B cell (primary cell): ENCODE data around the gene NEK8. TPM values are rescaled to one million over a fixed set of nuclear protein-coding genes. Genes with fewer than 3 reads are reported as not detected.

Experiments used
- ATAC-seq: fragments of 200-7000 bp; cut with Tn5 transposase; one replicate; pipeline ENCODE4 v1.10.0; 2021; ENCODE audit warnings: low read depth, mild to moderate bottlenecking, moderate number of reproducible peaks, moderate library complexity
- CTCF ChIA-PET: fragments of 350-600 bp; sonication (Branson Sonifier 250); formaldehyde crosslinking; loops from one replicate; lab custom pipeline; 2021; ENCODE audit warnings: antibody characterized with exemption, inconsistent platforms; lab: Charles Lee
- POLR2A ChIA-PET: fragments of 350-600 bp; sonication (Branson Sonifier 250); formaldehyde crosslinking; loops from one replicate; lab custom pipeline; 2021; ENCODE audit warnings: antibody characterized with exemption; lab: Charles Lee
- DNase-seq: peaks from one replicate; pipeline ENCODE4 v3.0.0; 2013
- H2AFZ ChIP-seq: 2 replicates; pipeline ENCODE4 v1.6.1; 2012; ENCODE audit warnings: mild to moderate bottlenecking, low read depth, low read length; ENCODE audit not compliant: insufficient read depth, poor library complexity, severe bottlenecking
- H3K27ac ChIP-seq, 2 donors: 1 replicate in 1 of 2; 2 replicates in 1 of 2; pipeline ENCODE4 v1.5.1; 2012 to 2013; ENCODE audit warnings: low read length in 2 of 2, mild to moderate bottlenecking in 2 of 2, moderate library complexity in 1 of 2
- H3K27me3 ChIP-seq, 4 experiments: fragments of 200-600 bp in 1 of 4; sonication (generic) in 1 of 4; replicated peaks in 1 of 4; 1 replicate in 2 of 4; 2 replicates in 2 of 4; pipeline versions ENCODE4 v1.6.1 to v1.7.0; 2013 to 2016; ENCODE audit warnings: low read length in 3 of 4, mild to moderate bottlenecking in 2 of 4, mixed read lengths in 1 of 4, moderate library complexity in 1 of 4; ENCODE audit not compliant: insufficient read depth in 4 of 4, control insufficient read depth in 3 of 4; ENCODE audit errors: control extremely low read depth in 1 of 4
- H3K36me3 ChIP-seq, 2 experiments: replicated peaks in 1 of 2; 1 replicate in 1 of 2; 2 replicates in 1 of 2; pipeline versions ENCODE4 v1.6.1 to v1.7.1; 2013; ENCODE audit warnings: low read length in 1 of 2; ENCODE audit not compliant: insufficient read depth in 2 of 2, control insufficient read depth in 1 of 2; ENCODE audit errors: control extremely low read depth in 1 of 2, extremely low read depth in 1 of 2
- H3K4me1 ChIP-seq, 2 donors: fragments of 200-600 bp in 1 of 2; sonication (generic) in 1 of 2; 1 replicate in 1 of 2; 2 replicates in 1 of 2; pipeline versions ENCODE4 v1.5.1 to v1.6.1; 2013 to 2017; ENCODE audit warnings: low read length in 2 of 2; ENCODE audit not compliant: control insufficient read depth in 2 of 2, insufficient read depth in 2 of 2
- H3K4me2 ChIP-seq: replicated peaks from 2 replicates; pipeline ENCODE3; 2012; ENCODE audit warnings: mild to moderate bottlenecking, low read depth, low read length; ENCODE audit not compliant: poor library complexity, severe bottlenecking
- H3K4me3 ChIP-seq, 5 experiments: fragments of 200-600 bp in 1 of 5; sonication (generic) in 1 of 5; 1 replicate in 3 of 5; 2 replicates in 2 of 5; pipeline versions ENCODE4 v1.5.1 to v1.7.0; 2011 to 2016; ENCODE audit warnings: low read length in 4 of 5, mild to moderate bottlenecking in 4 of 5, low read depth in 2 of 5, control low read depth in 1 of 5, moderate library complexity in 1 of 5; ENCODE audit not compliant: insufficient read depth in 1 of 5; ENCODE audit errors: control extremely low read depth in 1 of 5, extremely low read depth in 1 of 5
- H3K79me2 ChIP-seq: fragments of 200-600 bp; sonication (generic); one replicate; pipeline ENCODE4 v1.6.0; 2016; ENCODE audit warnings: low read length; ENCODE audit not compliant: control insufficient read depth, insufficient read depth
- H3K9ac ChIP-seq: fragments of 200-600 bp; sonication (generic); 2 replicates; pipeline ENCODE4 v1.6.1; 2017; ENCODE audit warnings: mild to moderate bottlenecking, low read length, moderate library complexity
- H3K9me3 ChIP-seq, 3 donors: one replicate each; pipeline versions ENCODE4 v1.6.1 to v1.7.1; 2013; ENCODE audit warnings: low read length in 2 of 3; ENCODE audit not compliant: control insufficient read depth in 2 of 3, insufficient read depth in 1 of 3; ENCODE audit errors: control extremely low read depth in 1 of 3
- H4K20me1 ChIP-seq: 2 replicates; pipeline ENCODE4 v1.6.0; 2012; ENCODE audit warnings: mild to moderate bottlenecking, low read length; ENCODE audit not compliant: insufficient read depth, control insufficient read depth, poor library complexity, severe bottlenecking
- H3K27ac Mint-ChIP-seq: one replicate; pipeline ENCODE4 v1.8.0; 2021; ENCODE audit warnings: mixed read lengths
- H3K27me3 Mint-ChIP-seq: one replicate; pipeline ENCODE4 v1.8.0; 2021; ENCODE audit warnings: mixed read lengths
- H3K4me1 Mint-ChIP-seq: one replicate; pipeline ENCODE4 v1.8.0; 2021; ENCODE audit warnings: mixed read lengths
- H3K4me3 Mint-ChIP-seq: one replicate; pipeline ENCODE4 v1.8.0; 2021; ENCODE audit warnings: mixed read lengths
- H3K9me3 Mint-ChIP-seq: one replicate; pipeline ENCODE4 v1.8.0; 2022; ENCODE audit warnings: mixed read lengths; ENCODE audit not compliant: insufficient read depth
- CTCF ChIP-seq: fragments of 200-600 bp; IDR thresholded peaks from one replicate; pipeline ENCODE4 v1.8.0; 2022; ENCODE audit warnings: antibody characterized with exemption, mild to moderate bottlenecking
- EZH2 ChIP-seq: IDR thresholded peaks from 2 replicates; pipeline ENCODE4 v1.6.1; 2012; ENCODE audit warnings: borderline replicate concordance, low read depth, mild to moderate bottlenecking, moderate library complexity, low read length; ENCODE audit not compliant: insufficient read depth, poor library complexity, severe bottlenecking
- WGBS: methylation state at CpG from one replicate; pipeline ENCODE4 v1.1.5; 2013; ENCODE audit warnings: missing lambda C conversion rate; ENCODE audit not compliant: insufficient coverage; 5-methylcytosine and 5-hydroxymethylcytosine counted together
- intact Hi-C: fragments of 100-400 bp; cut with micrococcal nuclease; formaldehyde crosslinking; loops from one replicate; pipeline ENCODE4 v1.10.0; 2022
- polyA plus RNA-seq: library from polyadenylated mRNA; depleted of rRNA; stranded (reverse); fragments of >200 nt; gene quantifications from 2 replicates; pipeline ENCODE4 v1.2.3, GENCODE V29; 2012
- total RNA-seq, 2 donors: library from RNA; stranded (reverse); fragments of 120-200 nt in 1 of 2; gene quantifications; 1 replicate in 1 of 2; 2 replicates in 1 of 2; pipeline versions ENCODE4 v1.2.3 to v1.2.4, GENCODE V29; 2013 to 2022

The NEK8 gene
- total and polyA plus RNA-seq, 2 donors (not counting 1 experiment from before 2014, with no cell fraction given): 58.0 to 305 TPM

DNA sequence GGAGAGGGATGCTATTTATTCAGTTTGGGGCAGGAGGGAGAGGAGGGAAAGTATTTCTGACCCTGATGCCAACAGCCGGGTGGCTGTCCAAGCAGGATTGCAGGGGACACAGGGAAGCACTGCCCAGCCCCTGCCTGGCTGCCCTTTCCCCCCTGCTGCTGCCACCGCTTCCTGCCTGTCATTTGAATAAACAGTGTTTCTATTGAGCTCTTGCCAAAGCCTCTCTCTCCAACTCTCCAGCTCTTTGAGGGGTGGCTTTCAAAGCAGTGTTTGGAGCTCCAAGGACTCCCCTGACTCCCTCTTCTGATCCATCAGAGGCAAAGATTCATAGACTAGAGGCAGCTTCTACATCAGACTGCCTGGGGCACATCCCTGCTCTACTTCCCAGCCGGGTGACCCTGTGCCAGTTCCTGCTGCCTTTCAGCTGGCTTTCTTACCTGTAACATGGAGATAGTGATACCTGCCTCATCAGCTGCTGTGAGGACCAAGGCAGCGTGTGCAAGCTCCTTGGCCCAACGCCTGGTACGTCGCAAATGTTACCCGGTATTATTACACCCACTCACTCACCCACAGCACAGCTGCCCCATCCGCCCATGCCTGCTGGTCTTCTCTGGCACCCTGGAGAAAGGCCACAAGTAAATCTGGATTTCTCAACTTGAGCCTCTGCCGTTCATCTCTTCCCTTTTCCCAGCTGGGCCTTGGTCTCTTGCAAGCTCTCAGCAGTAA is 26.4 kb upstream of the NEK8 start:
- Mint-ChIP-seq H3K27ac (peak overlapping the region; percentile 24), H3K9me3 (no peaks in the 10 kb centered on the region), H3K4me3 (no peak overlapping the region), H3K4me1 (no peaks in the 10 kb centered on the region), H3K27me3 (no peaks in the 10 kb centered on the region)
- 93% methylated on average over 10 of the region's 10 CpGs for whole genome bisulfite sequencing
- TF ChIP-seq CTCF (no peak), EZH2 (no peak)
- ATAC-seq: no peak
- Histone ChIP-seq H3K4me2 (no peak overlapping the region), H3K9me3 (no peaks in the 10 kb centered on the region), H3K27ac (no peak overlapping the region), H3K79me2 (no peaks in the 10 kb centered on the region), H3K4me3 (no peak overlapping the region), H3K27me3 (no peaks in the 10 kb centered on the region), H4K20me1 (no peaks in the 10 kb centered on the region), H3K9ac (no peak overlapping the region), H2AFZ (no peak overlapping the region), H3K4me1 (no peaks in the 10 kb centered on the region), H3K36me3 (peaks cover 4 to 67% of the 10 kb centered on the region in 2 experiments)
- intact Hi-C loops: no loop called here
- POLR2A ChIA-PET: interaction anchor here (1.0 kb wide), 1 partner anchor 9 kb away, joined by 3 read pairs; the partner anchor contains the start of gene PROCA1
- CTCF ChIA-PET: no interaction called here
- no peak for DNase-seq

DNA sequence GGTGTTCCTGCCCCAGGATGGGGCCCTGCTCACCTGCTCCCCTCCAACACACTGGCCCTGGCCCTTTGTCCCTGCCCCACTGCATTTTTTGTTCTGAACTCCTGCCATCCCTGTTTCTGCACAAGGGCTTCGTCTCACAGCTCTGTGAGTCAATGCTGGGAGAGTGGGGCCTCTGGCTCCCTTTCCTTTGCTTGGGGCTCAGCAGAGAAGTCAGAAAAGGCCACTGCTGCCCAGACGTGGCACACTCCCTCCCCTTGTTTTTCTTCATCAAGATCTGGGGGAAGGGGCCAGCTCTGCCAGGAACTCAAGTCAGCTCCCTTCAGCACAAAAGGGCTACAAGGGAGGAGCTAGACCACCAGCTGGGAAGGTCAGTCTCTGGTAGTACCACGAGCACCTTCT is 25.8 kb upstream of the NEK8 start:
- H3K27ac Mint-ChIP-seq: no peak overlapping the region
- ATAC-seq: no peak

More for the DNA sequence above, 25.8 kb upstream of the NEK8 start:
- ChIA-PET POLR2A (interaction anchor here (1.0 kb wide), 1 partner anchor 8 kb away, joined by 3 read pairs; the partner anchor contains the start of gene PROCA1), CTCF (no interaction called here)
- 91% methylated on average over 2 of the region's 3 CpGs for WGBS
- no peaks in the 10 kb centered on the region for H3K79me2 ChIP-seq
- H3K4me1 Mint-ChIP-seq: no peaks in the 10 kb centered on the region
- H3K9ac ChIP-seq: no peak overlapping the region
- H4K20me1 ChIP-seq: no peaks in the 10 kb centered on the region
- no peaks in the 10 kb centered on the region for H3K27me3 ChIP-seq
- peaks cover 4 to 62% of the 10 kb centered on the region in 2 experiments for H3K36me3 ChIP-seq
- H3K4me1 ChIP-seq: no peaks in the 10 kb centered on the region
- no peak overlapping the region for H3K27ac ChIP-seq
- H3K9me3 Mint-ChIP-seq: no peaks in the 10 kb centered on the region
- TF ChIP-seq EZH2 (no peak), CTCF (no peak)
- no peak for DNase-seq
- H3K27me3 Mint-ChIP-seq: no peaks in the 10 kb centered on the region
- H3K4me2 ChIP-seq: no peak overlapping the region
- no peak overlapping the region for H3K4me3 ChIP-seq
- intact Hi-C loops: no loop called here
- no peak overlapping the region for H2AFZ ChIP-seq
- H3K9me3 ChIP-seq: no peaks in the 10 kb centered on the region
- no peak overlapping the region for H3K4me3 Mint-ChIP-seq
